Mesenchymal stem cell (in vitro differentiated cells and primary cell): ENCODE results near the gene HS3ST4.

ENCODE experiments used
- DNase-seq: peaks from one replicate; pipeline ENCODE4 v3.0.0-alpha.2; 2013
- H2AFZ ChIP-seq: one replicate; pipeline ENCODE4 v1.6.1; 2013; ENCODE audit warnings: low read depth, mild to moderate bottlenecking, control low read depth, inconsistent platforms, low read length, moderate library complexity
- H2AK5ac ChIP-seq: 2 replicates; pipeline ENCODE4 v1.6.1; 2013; ENCODE audit warnings: low read length, moderate library complexity, mild to moderate bottlenecking, inconsistent platforms; ENCODE audit not compliant: severe bottlenecking
- H2BK120ac ChIP-seq: one replicate; pipeline ENCODE4 v1.6.1; 2013; ENCODE audit warnings: low read depth, mild to moderate bottlenecking, inconsistent platforms, low read length, moderate library complexity
- H2BK12ac ChIP-seq, 2 experiments: one replicate each; pipeline ENCODE4 v1.6.1; 2013; ENCODE audit warnings: inconsistent platforms in 2 of 2, low read length in 2 of 2, mild to moderate bottlenecking in 2 of 2, moderate library complexity in 2 of 2, control low read depth in 1 of 2
- H2BK15ac ChIP-seq: one replicate; pipeline ENCODE4 v1.6.1; 2013; ENCODE audit warnings: mild to moderate bottlenecking, low read depth, inconsistent platforms; ENCODE audit not compliant: poor library complexity, severe bottlenecking
- H2BK5ac ChIP-seq: 2 replicates; pipeline ENCODE4 v1.6.1; 2013; ENCODE audit warnings: low read depth, mild to moderate bottlenecking, low read length, control low read depth, inconsistent platforms; ENCODE audit not compliant: poor library complexity, severe bottlenecking
- H3K14ac ChIP-seq, 2 experiments: one replicate each; pipeline ENCODE4 v1.6.1; 2013; ENCODE audit warnings: inconsistent platforms in 2 of 2, low read length in 2 of 2, control low read depth in 1 of 2, mild to moderate bottlenecking in 1 of 2, moderate library complexity in 1 of 2
- H3K18ac ChIP-seq, 2 experiments: one replicate each; pipeline ENCODE4 v1.6.1; 2013; ENCODE audit warnings: inconsistent platforms in 2 of 2, low read length in 2 of 2, control low read depth in 1 of 2, low read depth in 1 of 2, mild to moderate bottlenecking in 1 of 2
- H3K23ac ChIP-seq, 2 experiments: one replicate each; pipeline ENCODE4 v1.6.1; 2013; ENCODE audit warnings: inconsistent platforms in 2 of 2, low read length in 2 of 2, mild to moderate bottlenecking in 2 of 2, moderate library complexity in 2 of 2, control low read depth in 1 of 2
- H3K27ac ChIP-seq: 2 replicates; pipeline ENCODE4 v1.5.1; 2013; ENCODE audit warnings: mild to moderate bottlenecking, moderate library complexity, low read length, control low read depth, inconsistent platforms; ENCODE audit not compliant: poor library complexity, severe bottlenecking
- H3K27me3 ChIP-seq, 2 experiments: 2 replicates each; pipeline versions ENCODE4 v1.6.1 to v1.7.0; 2013; ENCODE audit warnings: low read length in 2 of 2, mild to moderate bottlenecking in 2 of 2, moderate library complexity in 2 of 2, control low read depth in 1 of 2, inconsistent platforms in 1 of 2; ENCODE audit not compliant: control insufficient read depth in 1 of 2, insufficient read depth in 1 of 2
- H3K36me3 ChIP-seq, 2 experiments: 2 replicates each; pipeline versions ENCODE4 v1.6.1 to v1.7.0; 2013; ENCODE audit warnings: low read length in 2 of 2, control low read depth in 1 of 2, inconsistent platforms in 1 of 2, low read depth in 1 of 2, mild to moderate bottlenecking in 1 of 2; ENCODE audit not compliant: insufficient read depth in 2 of 2, control insufficient read depth in 1 of 2
- H3K4ac ChIP-seq, 2 experiments: one replicate each; pipeline ENCODE4 v1.6.1; 2013; ENCODE audit warnings: inconsistent platforms in 2 of 2, low read length in 2 of 2, mild to moderate bottlenecking in 2 of 2, moderate library complexity in 2 of 2, control low read depth in 1 of 2, low read depth in 1 of 2
- H3K4me1 ChIP-seq: 2 replicates; pipeline ENCODE4 v1.6.1; 2013; ENCODE audit warnings: low read depth, low read length, control low read depth; ENCODE audit not compliant: control insufficient read depth, insufficient read depth
- H3K4me2 ChIP-seq: 2 replicates; pipeline ENCODE4 v1.6.1; 2013; ENCODE audit warnings: low read length, mild to moderate bottlenecking, inconsistent platforms; ENCODE audit not compliant: poor library complexity, severe bottlenecking
- H3K4me3 ChIP-seq, 2 experiments: 2 replicates each; pipeline versions ENCODE4 v1.5.1 to v1.7.0; 2013; ENCODE audit warnings: low read length in 2 of 2, mild to moderate bottlenecking in 2 of 2, control low read depth in 1 of 2, low read depth in 1 of 2; ENCODE audit not compliant: insufficient read depth in 1 of 2
- H3K79me1 ChIP-seq: replicated peaks from 2 replicates; pipeline ENCODE4 v1.6.1; 2013; ENCODE audit warnings: mild to moderate bottlenecking, control low read depth, low read length, inconsistent platforms; ENCODE audit not compliant: poor library complexity, severe bottlenecking
- H3K9ac ChIP-seq: 2 replicates; pipeline ENCODE4 v1.7.0; 2013; ENCODE audit warnings: mild to moderate bottlenecking, low read length, moderate library complexity
- H3K9me3 ChIP-seq: 2 replicates; pipeline ENCODE4 v1.7.0; 2013; ENCODE audit warnings: mild to moderate bottlenecking, low read length; ENCODE audit not compliant: control insufficient read depth
- H4K8ac ChIP-seq: one replicate; pipeline ENCODE4 v1.6.1; 2013; ENCODE audit warnings: inconsistent platforms, mild to moderate bottlenecking, low read length, moderate library complexity
- H4K91ac ChIP-seq: one replicate; pipeline ENCODE4 v1.6.1; 2013; ENCODE audit warnings: mild to moderate bottlenecking, low read length, inconsistent platforms
- WGBS: methylation state at CpG from one replicate; pipeline ENCODE4 v1.1.7; 2013; ENCODE audit warnings: mixed read lengths; 5-methylcytosine and 5-hydroxymethylcytosine counted together

Gene HS3ST4

DNA sequence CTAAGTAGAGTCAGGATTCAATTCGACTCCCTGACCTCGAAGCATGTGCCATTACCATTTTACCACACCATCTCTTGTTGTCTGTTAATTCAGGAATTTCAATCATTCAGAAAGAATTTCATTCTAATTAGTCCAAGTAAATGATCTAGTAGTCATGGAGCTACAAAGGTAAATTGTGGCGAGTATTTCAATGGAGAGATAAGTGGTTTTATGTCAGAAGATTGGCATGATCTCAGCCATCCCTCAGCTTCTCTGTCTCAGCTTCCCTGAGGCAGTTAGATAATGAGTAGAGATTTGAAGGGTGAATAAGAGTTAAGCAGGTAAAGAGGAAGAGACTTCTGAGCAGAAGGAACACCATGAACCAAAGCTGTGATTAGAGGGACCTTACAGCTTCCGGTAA lies 93.6 kb downstream of the HS3ST4 start:
- no peak overlapping the region for H3K14ac ChIP-seq
- H3K4me3 ChIP-seq: no peak overlapping the region
- 29% methylated on average over 2 of the region's 4 CpGs for WGBS
- H3K4me2 ChIP-seq: no peak overlapping the region
- H3K4me1 ChIP-seq: no peaks in the 10 kb centered on the region
- H2BK5ac ChIP-seq: no peak overlapping the region
- no peak overlapping the region for H3K27ac ChIP-seq
- no peaks in the 10 kb centered on the region for H3K36me3 ChIP-seq
- H3K27me3 ChIP-seq: no peaks in the 10 kb centered on the region
- H2BK12ac ChIP-seq: no peak overlapping the region
- no peak overlapping the region for H3K23ac ChIP-seq
- DNase-seq: no peak
- H3K18ac ChIP-seq: no peak overlapping the region
- H3K4ac ChIP-seq: no peak overlapping the region
- H3K9me3 ChIP-seq: no peaks in the 10 kb centered on the region
- H2AK5ac ChIP-seq: no peak overlapping the region
- H4K91ac ChIP-seq: no peak overlapping the region
- H3K9ac ChIP-seq: no peak overlapping the region
- no peak overlapping the region for H4K8ac ChIP-seq
- no peaks in the 10 kb centered on the region for H3K79me1 ChIP-seq
- no peak overlapping the region for H2BK15ac ChIP-seq
- no peak overlapping the region for H2BK120ac ChIP-seq
- H2AFZ ChIP-seq: no peak overlapping the region

DNA sequence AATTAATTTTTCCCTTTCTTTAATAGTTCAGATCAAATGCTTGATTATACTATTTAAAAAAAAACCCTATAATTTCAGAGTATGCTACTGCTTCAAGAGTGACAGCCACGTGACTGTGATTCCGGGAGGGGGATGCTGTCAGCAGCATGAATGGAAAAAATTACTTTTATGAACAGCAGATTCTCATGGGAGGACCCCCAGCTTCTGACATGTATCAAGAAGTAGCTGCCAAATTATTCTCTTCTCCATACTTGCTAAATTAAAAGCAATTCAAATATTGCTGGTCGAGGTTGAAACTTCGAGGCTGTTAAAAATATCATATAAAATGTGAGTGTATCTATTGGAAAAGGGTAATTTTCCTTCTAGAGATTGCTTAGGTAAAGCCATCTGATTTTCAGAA lies 95.0 kb downstream of the HS3ST4 start:
- no peak overlapping the region for H2BK12ac ChIP-seq
- no peaks in the 10 kb centered on the region for H3K36me3 ChIP-seq
- no peaks in the 10 kb centered on the region for H3K79me1 ChIP-seq
- no peak overlapping the region for H4K8ac ChIP-seq
- H2AFZ ChIP-seq: no peak overlapping the region
- H3K4me3 ChIP-seq: no peak overlapping the region
- H3K14ac ChIP-seq: no peak overlapping the region
- H2BK5ac ChIP-seq: no peak overlapping the region
- H3K4ac ChIP-seq: no peak overlapping the region
- DNase-seq: no peak
- 84% methylated on average over 2 of the region's 4 CpGs for WGBS
- no peak overlapping the region for H4K91ac ChIP-seq
- H2BK15ac ChIP-seq: no peak overlapping the region
- H3K9ac ChIP-seq: no peak overlapping the region
- H2BK120ac ChIP-seq: no peak overlapping the region
- H3K23ac ChIP-seq: no peak overlapping the region
- H3K27ac ChIP-seq: no peak overlapping the region
- no peak overlapping the region for H3K18ac ChIP-seq
- no peaks in the 10 kb centered on the region for H3K4me1 ChIP-seq
- no peak overlapping the region for H3K4me2 ChIP-seq
- no peaks in the 10 kb centered on the region for H3K27me3 ChIP-seq
- no peak overlapping the region for H2AK5ac ChIP-seq
- no peaks in the 10 kb centered on the region for H3K9me3 ChIP-seq

DNA sequence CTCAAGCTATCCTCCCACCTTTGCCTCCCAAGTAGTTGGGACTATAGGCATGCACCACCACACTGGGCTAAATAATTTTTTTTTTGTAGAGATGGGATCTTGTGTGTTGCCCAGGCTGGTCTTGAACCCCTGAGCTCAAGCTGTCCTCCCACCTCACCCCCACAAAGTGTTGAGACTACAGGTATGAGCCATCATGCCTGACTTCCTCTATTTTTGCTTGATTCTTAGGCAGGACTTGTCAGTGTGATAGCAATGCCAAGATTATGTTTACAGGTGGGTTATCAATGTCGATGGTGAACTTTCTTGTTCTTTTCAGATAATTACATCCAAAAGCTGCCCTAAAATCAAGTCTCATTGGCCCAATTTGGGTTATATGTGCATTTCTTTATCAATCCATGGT lies 96.9 kb downstream of the HS3ST4 start:
- H3K27ac ChIP-seq: no peak overlapping the region
- no peak overlapping the region for H4K91ac ChIP-seq
- H3K27me3 ChIP-seq: no peaks in the 10 kb centered on the region
- no peak overlapping the region for H2BK5ac ChIP-seq
- no peak overlapping the region for H2AFZ ChIP-seq
- no peak overlapping the region for H2BK15ac ChIP-seq
- no peak overlapping the region for H3K23ac ChIP-seq
- no peak overlapping the region for H3K14ac ChIP-seq
- H3K4me3 ChIP-seq: no peak overlapping the region
- H3K9me3 ChIP-seq: no peaks in the 10 kb centered on the region
- no peaks in the 10 kb centered on the region for H3K79me1 ChIP-seq
- H3K36me3 ChIP-seq: no peaks in the 10 kb centered on the region
- no peak overlapping the region for H3K9ac ChIP-seq
- H2BK12ac ChIP-seq: no peak overlapping the region
- no CpG with 5 or more reads among the region's 1 CpG for WGBS
- H3K4me1 ChIP-seq: no peaks in the 10 kb centered on the region
- H3K4ac ChIP-seq: no peak overlapping the region
- no peak overlapping the region for H2BK120ac ChIP-seq
- no peak overlapping the region for H3K18ac ChIP-seq
- DNase-seq: no peak
- no peak overlapping the region for H2AK5ac ChIP-seq
- H3K4me2 ChIP-seq: no peak overlapping the region
- no peak overlapping the region for H4K8ac ChIP-seq

DNA sequence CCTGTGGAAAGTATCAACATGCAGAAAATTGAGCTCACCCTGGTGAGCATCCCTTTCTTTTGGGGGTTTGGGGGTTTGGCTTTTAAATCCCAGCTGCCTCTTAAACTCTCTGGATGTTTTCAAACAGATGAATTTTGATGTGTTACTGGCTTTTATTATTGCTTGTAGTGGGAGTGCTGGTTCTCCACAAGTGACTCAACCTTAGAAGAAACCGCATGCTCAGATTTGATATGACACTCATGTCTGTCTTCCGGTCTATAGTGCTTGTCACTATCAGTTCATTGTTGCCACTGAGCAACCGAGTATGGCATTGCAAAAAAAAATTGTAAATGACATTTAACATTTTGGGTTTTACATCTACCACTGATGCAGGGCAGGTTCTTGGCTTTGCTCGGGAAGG lies 104.5 kb downstream of the HS3ST4 start:
- Histone ChIP-seq H3K36me3 (no peaks in the 10 kb centered on the region), H2BK5ac (no peak overlapping the region), H3K27me3 (no peaks in the 10 kb centered on the region), H2BK12ac (no peak overlapping the region), H3K14ac (no peak overlapping the region), H2AFZ (no peak overlapping the region), H2BK120ac (no peak overlapping the region), H4K91ac (no peak overlapping the region), H2BK15ac (no peak overlapping the region), H3K4me3 (no peak overlapping the region), H3K4me2 (no peak overlapping the region), H3K23ac (no peak overlapping the region), H3K9ac (no peak overlapping the region), H3K18ac (no peak overlapping the region), H4K8ac (no peak overlapping the region), H3K9me3 (peaks cover 4% of the 10 kb centered on the region), H3K4me1 (no peaks in the 10 kb centered on the region), H3K27ac (no peak overlapping the region), H2AK5ac (no peak overlapping the region), H3K79me1 (no peaks in the 10 kb centered on the region), H3K4ac (no peak overlapping the region)
- no peak for DNase-seq
- 92% methylated on average over 4 of the region's 4 CpGs for WGBS
